Lower leg skin (tissue), 4 donors: ENCODE measurements around the gene CD53. TPM values are rescaled to one million over a fixed set of nuclear protein-coding genes. Genes with fewer than 3 reads are reported as not detected.
"Not testable (repeated sequence)": the region's sequence is repeated elsewhere in the genome, so short reads cannot be mapped to it uniquely, and the experiment has no call there.

Experiments used
- DNase-seq, 2 donors: peaks; one replicate each; pipeline ENCODE4 v3.0.0-alpha.2; 2019; ENCODE audit warnings: low spot score in 2 of 2
- H3K4me3 ChIP-seq: fragments of 200-600 bp; sonication (generic); 2 replicates; pipeline ENCODE4 v1.5.1; 2017; ENCODE audit warnings: mild to moderate bottlenecking, low read depth; ENCODE audit not compliant: poor library complexity, severe bottlenecking
- POLR2A ChIP-seq, 2 donors: fragments of 450-650 bp; IDR thresholded peaks; one replicate each; pipeline ENCODE4 v1.6.1; 2016 to 2017; ENCODE audit warnings: antibody characterized with exemption in 2 of 2, mild to moderate bottlenecking in 1 of 2, moderate library complexity in 1 of 2
- WGBS, 2 donors: methylation state at CpG; one replicate each; pipeline ENCODE4 v1.1.5; 2018; 5-methylcytosine and 5-hydroxymethylcytosine counted together
- intact Hi-C: fragments of 100-400 bp; cut with DNase I; formaldehyde crosslinking; loops from one replicate; pipeline ENCODE4 v1.15.0; 2023; ENCODE audit warnings: low total_unique reads
- total RNA-seq, 4 donors: library from RNA; depleted of rRNA; stranded (reverse); fragments of >200 nt; gene quantifications; one replicate each; pipeline ENCODE4 v1.1.0, GENCODE V29; 2016
- TF ChIP-seq, protein P1 (sequence below), 3 donors: fragments of 450-650 bp; IDR thresholded peaks; one replicate each; pipeline ENCODE4 v1.5.1; 2016; ENCODE audit warnings: antibody characterized with exemption in 3 of 3, mild to moderate bottlenecking in 3 of 3, moderate library complexity in 2 of 3

CD53 gene
- total RNA-seq, 4 donors from 2014 or later = 4.7 to 12.7 (median 8.8) TPM

- 67 to 68% methylated on average over 2 of the region's 2 CpGs for WGBS, 2 donors
- intact Hi-C loops = no loop called here
- no peak for DNase-seq
- TF ChIP-seq, protein P1, sequence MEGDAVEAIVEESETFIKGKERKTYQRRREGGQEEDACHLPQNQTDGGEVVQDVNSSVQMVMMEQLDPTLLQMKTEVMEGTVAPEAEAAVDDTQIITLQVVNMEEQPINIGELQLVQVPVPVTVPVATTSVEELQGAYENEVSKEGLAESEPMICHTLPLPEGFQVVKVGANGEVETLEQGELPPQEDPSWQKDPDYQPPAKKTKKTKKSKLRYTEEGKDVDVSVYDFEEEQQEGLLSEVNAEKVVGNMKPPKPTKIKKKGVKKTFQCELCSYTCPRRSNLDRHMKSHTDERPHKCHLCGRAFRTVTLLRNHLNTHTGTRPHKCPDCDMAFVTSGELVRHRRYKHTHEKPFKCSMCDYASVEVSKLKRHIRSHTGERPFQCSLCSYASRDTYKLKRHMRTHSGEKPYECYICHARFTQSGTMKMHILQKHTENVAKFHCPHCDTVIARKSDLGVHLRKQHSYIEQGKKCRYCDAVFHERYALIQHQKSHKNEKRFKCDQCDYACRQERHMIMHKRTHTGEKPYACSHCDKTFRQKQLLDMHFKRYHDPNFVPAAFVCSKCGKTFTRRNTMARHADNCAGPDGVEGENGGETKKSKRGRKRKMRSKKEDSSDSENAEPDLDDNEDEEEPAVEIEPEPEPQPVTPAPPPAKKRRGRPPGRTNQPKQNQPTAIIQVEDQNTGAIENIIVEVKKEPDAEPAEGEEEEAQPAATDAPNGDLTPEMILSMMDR (IDR thresholded peaks at IDR 0.05) = no peak
- no peak for TF ChIP-seq POLR2A (IDR thresholded peaks at IDR 0.05)
- H3K4me3 ChIP-seq = no peak overlapping the region
Observed at GRCh38 chr1:110927484-110928075, 54.6 kb downstream of the CD53 start.

GRCh38 chr1:110928191-110928590, 55.2 kb downstream of the CD53 start:
- intact Hi-C loops = no loop called here
- 86 to 96% methylated on average over 1 of the region's 1 CpG for WGBS, 2 donors
- no peak overlapping the region for H3K4me3 ChIP-seq
- TF ChIP-seq, protein P1 (IDR thresholded peaks at IDR 0.05) = no peak
- TF ChIP-seq POLR2A (IDR thresholded peaks at IDR 0.05) = no peak
- no peak for DNase-seq

DNA sequence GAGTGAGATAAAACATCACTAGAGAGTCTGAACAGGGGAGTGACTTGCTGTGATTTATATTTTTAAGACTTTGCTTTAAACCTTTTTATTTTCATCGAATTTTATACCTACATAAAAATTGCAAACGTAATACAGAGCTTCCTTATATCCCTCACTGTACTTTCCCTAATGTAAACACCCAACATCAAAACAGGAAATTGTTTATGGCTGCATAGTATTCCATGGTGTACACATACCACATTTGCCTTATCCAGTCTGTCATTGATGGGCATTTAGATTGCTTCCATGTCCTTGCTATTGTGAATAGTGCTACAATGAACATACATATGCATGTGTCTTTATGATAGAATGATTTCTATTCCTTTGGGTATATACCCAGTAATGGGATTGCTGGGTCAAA, 56.0 kb downstream of the CD53 start:
- TF ChIP-seq POLR2A (IDR thresholded peaks at IDR 0.05) = no peak
- TF ChIP-seq, protein P1 (IDR thresholded peaks at IDR 0.05) = no peak
- H3K4me3 ChIP-seq = no peak overlapping the region
- DNase-seq = no peak
- 49 to 70% methylated on average over 2 of the region's 2 CpGs for WGBS, 2 donors
- intact Hi-C loops = no loop called here

- H3K4me3 ChIP-seq, intact Hi-C loops, DNase-seq: not testable (repeated sequence)
- 78 to 88% methylated on average over 3 of the region's 3 CpGs for WGBS, 2 donors
Observed at GRCh38 chr1:110931097-110931496, 58.1 kb downstream of the CD53 start.

DNA sequence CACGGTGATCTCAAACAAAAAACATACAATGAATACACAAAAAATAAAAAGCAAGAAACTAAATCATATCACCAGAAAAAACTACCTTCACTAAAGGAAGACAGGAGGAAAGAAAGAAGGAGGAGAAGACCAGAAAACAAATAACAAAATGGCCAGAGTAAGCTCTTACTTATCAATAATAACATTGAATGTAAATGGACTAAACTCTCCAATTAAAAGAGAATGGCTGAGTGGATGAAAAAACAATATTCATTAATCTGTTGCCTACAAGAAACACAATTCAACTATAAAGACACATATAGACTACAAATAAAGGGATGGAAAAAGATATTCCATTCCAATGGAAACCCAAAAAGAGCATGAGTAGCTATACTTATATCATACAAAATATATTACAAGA, 63.6 kb downstream of the CD53 start:
- TF ChIP-seq POLR2A (IDR thresholded peaks at IDR 0.05) = no peak
- TF ChIP-seq, protein P1 (IDR thresholded peaks at IDR 0.05) = no peak
- 90% methylated on average over 1 of the region's 1 CpG for WGBS, 2 donors
- intact Hi-C loops = no loop called here
- no peak overlapping the region for H3K4me3 ChIP-seq
- no peak for DNase-seq

- DNase-seq = no peak
- no peak overlapping the region for H3K4me3 ChIP-seq
- TF ChIP-seq, protein P1 (IDR thresholded peaks at IDR 0.05) = no peak
- TF ChIP-seq POLR2A (IDR thresholded peaks at IDR 0.05) = no peak
- WGBS, 2 donors = 57 to 65% methylated on average over 3 of the region's 3 CpGs
- intact Hi-C loops = no loop called here
Observed at GRCh38 chr1:110944806-110945205, 71.9 kb downstream of the CD53 start.
